GM18867 (cell line): ENCODE results near the gene AEN.

Experiments
- ATAC-seq: cut with Tn5 transposase; IDR thresholded peaks from one replicate; pipeline ENCODE4 v1.9.1; 2021; ENCODE audit warnings: mild to moderate bottlenecking, moderate library complexity; ENCODE audit not compliant: unreplicated experiment

Gene AEN

GRCh38 chr15:88661761-88662556 lies 40.8 kb downstream of the AEN start:
- ATAC-seq = no peak

GRCh38 chr15:88663141-88663621 lies 42.0 kb downstream of the AEN start:
- ATAC-seq = no peak

GRCh38 chr15:88664151-88664778 lies 43.1 kb downstream of the AEN start:
- ATAC-seq = peak; percentile 47

DNA sequence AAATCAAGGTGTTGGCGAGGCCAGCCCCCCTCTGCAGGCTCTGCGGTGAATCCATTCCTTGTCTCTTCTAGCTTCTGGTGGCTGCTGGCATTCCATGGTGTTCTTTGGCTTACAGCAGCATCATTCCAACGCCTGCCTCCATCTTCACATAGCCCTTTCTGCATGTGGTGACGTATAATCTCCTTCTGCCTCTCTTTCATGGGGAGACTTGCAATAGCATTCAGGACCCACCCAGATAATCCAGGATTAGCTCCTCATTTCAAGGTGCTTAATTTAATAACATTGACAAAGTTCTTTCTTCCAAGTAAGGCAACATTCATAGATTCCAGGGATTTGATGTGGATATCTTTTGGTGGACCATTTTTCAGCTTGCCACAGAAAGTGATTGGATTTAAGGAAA lies 53.5 kb downstream of the AEN start:
- no peak for ATAC-seq

DNA sequence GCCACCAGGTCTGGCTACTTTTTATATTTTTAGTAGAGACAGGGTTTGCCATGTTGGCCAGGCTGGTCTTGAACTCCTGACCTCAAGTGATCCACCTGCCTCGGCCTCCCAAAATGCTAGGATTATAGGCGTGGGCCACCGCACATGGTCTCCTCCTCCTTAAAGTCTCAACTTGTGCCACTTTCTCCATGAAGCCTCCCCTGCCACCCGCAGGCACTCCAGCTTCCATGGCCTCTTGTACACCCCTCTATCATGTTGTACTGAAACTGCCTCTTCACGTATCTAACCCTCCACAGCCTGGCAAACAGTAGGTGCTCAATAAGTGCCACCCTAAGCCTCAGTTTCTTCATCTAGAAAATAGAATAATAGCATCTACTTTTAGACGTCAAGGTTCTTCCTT lies 57.6 kb downstream of the AEN start:
- no peak for ATAC-seq

- ATAC-seq = no peak
These were observed 59.3 kb downstream of the AEN start for GRCh38 chr15:88680241-88681001.

DNA sequence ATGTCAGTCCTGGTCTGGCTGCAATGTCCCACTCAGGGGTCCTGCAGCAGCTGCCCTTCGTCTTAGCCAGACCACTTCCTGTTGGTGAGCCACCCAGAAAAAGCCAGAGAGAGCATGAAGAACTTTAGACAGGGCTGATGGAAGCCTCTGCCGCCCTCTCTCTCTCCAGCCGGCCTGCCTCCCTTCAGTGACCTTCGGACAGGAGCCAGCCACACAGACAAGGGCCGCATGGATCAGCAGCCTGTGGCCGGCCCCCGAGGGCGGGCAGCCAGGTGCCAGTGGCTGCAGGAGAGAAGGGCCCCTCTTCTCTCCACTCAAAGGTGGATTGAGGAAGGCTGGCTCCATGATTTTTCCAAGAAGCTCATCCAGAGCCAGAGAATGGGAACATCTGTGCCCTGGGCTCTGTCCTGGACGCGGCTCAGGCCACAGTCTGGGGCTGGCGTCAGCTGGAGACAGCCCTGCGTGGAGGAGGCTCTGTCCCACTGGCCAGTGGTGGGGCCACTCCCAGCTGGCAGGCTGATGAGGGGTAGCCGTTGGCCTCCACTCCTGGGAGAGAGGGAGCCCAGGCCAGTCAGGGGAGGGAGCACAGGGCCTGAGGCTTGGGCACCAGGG lies 60.6 kb downstream of the AEN start:
- no peak for ATAC-seq
